HG02840 (cell line): Measurements from ENCODE around the gene GRID2.
"Not testable (repeated sequence)": the region's sequence is repeated elsewhere in the genome, so short reads cannot be mapped to it uniquely, and the experiment has no call there.

Source experiments
- ATAC-seq: cut with Tn5 transposase; IDR thresholded peaks from one replicate; pipeline ENCODE4 v1.9.1; 2021; ENCODE audit warnings: mild to moderate bottlenecking, moderate library complexity, moderate number of reproducible peaks; ENCODE audit not compliant: unreplicated experiment, low FRiP score

The GRID2 gene

GRCh38 chr4:92303621-92304027, at the start of gene GRID2:
TSS of gene GRID2 (plus strand) at chr4:92303966.
- ATAC-seq: no peak

GRCh38 chr4:92253986-92254671, 49.6 kb upstream of the GRID2 start:
- ATAC-seq: no peak

- ATAC-seq: no peak
Observed at GRCh38 chr4:92254767-92255442, 48.9 kb upstream of the GRID2 start.

- no peak for ATAC-seq
Observed at GRCh38 chr4:92255920-92256244, 47.9 kb upstream of the GRID2 start.

- ATAC-seq: no peak
Observed at GRCh38 chr4:92257931-92258857, 45.6 kb upstream of the GRID2 start.

GRCh38 chr4:92261256-92261655, 42.5 kb upstream of the GRID2 start:
- no peak for ATAC-seq

GRCh38 chr4:92262371-92262770, 41.4 kb upstream of the GRID2 start:
- ATAC-seq: no peak

GRCh38 chr4:92263010-92263409, 40.8 kb upstream of the GRID2 start:
- no peak for ATAC-seq

GRCh38 chr4:92263575-92263974, 40.2 kb upstream of the GRID2 start:
- ATAC-seq: no peak

- ATAC-seq: no peak
Observed at GRCh38 chr4:92264163-92264562, 39.6 kb upstream of the GRID2 start.

GRCh38 chr4:92265021-92265420, 38.7 kb upstream of the GRID2 start:
- ATAC-seq: no peak

- ATAC-seq: no peak
Observed at GRCh38 chr4:92265798-92266197, 38.0 kb upstream of the GRID2 start.

GRCh38 chr4:92266521-92266920, 37.2 kb upstream of the GRID2 start:
- no peak for ATAC-seq

- ATAC-seq: no peak
Observed at GRCh38 chr4:92268642-92269041, 35.1 kb upstream of the GRID2 start.

- no peak for ATAC-seq
Observed at GRCh38 chr4:92270908-92271307, 32.9 kb upstream of the GRID2 start.

- not testable (repeated sequence) for ATAC-seq
Observed at GRCh38 chr4:92271551-92271950, 32.2 kb upstream of the GRID2 start.

- not testable (repeated sequence) for ATAC-seq
Observed at GRCh38 chr4:92277057-92277881, 26.5 kb upstream of the GRID2 start.

GRCh38 chr4:92279296-92279695, 24.5 kb upstream of the GRID2 start:
- no peak for ATAC-seq

GRCh38 chr4:92299152-92299551, 4.6 kb upstream of the GRID2 start:
- no peak for ATAC-seq

GRCh38 chr4:92304121-92304520, 355 bp downstream of the GRID2 start:
- no peak for ATAC-seq
